ENCODE data around the gene REXO4. TPM values are rescaled to one million over a fixed set of nuclear protein-coding genes. Genes with fewer than 3 reads are reported as not detected.
"Not testable (repeated sequence)": the region's sequence is repeated elsewhere in the genome, so short reads cannot be mapped to it uniquely, and the experiment has no call there.

The REXO4 gene
- total RNA-seq, 1 donor from 2014 or later = 17.9 TPM

DNA sequence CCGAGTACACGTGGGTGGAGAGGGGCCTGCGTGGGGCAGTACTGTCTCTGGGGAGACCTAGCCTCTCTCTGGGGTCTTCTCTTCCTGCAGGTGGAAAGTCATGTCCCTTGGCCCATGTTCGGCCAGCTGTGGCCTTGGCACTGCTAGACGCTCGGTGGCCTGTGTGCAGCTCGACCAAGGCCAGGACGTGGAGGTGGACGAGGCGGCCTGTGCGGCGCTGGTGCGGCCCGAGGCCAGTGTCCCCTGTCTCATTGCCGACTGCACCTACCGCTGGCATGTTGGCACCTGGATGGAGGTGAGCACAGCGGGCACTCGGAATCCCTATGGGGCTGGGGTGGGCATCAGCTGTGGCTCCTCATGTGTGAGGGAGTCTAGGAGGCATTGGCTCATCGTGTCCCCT lies 36.5 kb upstream of the REXO4 start:
- TF ChIP-seq, protein P1, sequence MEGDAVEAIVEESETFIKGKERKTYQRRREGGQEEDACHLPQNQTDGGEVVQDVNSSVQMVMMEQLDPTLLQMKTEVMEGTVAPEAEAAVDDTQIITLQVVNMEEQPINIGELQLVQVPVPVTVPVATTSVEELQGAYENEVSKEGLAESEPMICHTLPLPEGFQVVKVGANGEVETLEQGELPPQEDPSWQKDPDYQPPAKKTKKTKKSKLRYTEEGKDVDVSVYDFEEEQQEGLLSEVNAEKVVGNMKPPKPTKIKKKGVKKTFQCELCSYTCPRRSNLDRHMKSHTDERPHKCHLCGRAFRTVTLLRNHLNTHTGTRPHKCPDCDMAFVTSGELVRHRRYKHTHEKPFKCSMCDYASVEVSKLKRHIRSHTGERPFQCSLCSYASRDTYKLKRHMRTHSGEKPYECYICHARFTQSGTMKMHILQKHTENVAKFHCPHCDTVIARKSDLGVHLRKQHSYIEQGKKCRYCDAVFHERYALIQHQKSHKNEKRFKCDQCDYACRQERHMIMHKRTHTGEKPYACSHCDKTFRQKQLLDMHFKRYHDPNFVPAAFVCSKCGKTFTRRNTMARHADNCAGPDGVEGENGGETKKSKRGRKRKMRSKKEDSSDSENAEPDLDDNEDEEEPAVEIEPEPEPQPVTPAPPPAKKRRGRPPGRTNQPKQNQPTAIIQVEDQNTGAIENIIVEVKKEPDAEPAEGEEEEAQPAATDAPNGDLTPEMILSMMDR (IDR thresholded peaks at IDR 0.05) = no peak
- TF ChIP-seq EZH2phosphoT487 (IDR thresholded peaks at IDR 0.05) = no peak
- TF ChIP-seq EZH2 (IDR thresholded peaks at IDR 0.05) = no peak
- Histone ChIP-seq H3K79me2 (ENCODE audit: low read depth) (no peaks in the 10 kb centered on the region), H3K27me3 (peaks cover 5% of the 10 kb centered on the region), H2AFZ (replicated peaks) (no peak overlapping the region), H3K9me3 (ENCODE audit: low read depth) (no peaks in the 10 kb centered on the region), H3K4me3 (no peak overlapping the region), H3K27ac (no peak overlapping the region), H3F3A (ENCODE audit: low read depth) (peaks cover 5% of the 10 kb centered on the region), H3K4me1 (peaks cover 5% of the 10 kb centered on the region), H3K4me2 (no peak overlapping the region), H3K36me3 (no peaks in the 10 kb centered on the region), H3K9ac (no peak overlapping the region), H4K20me1 (ENCODE audit: low read depth) (no peaks in the 10 kb centered on the region)
- H3K9me3 Mint-ChIP-seq = no peaks in the 10 kb centered on the region
- H3K4me3 Mint-ChIP-seq = no peak overlapping the region
- H3K36me3 Mint-ChIP-seq = no peaks in the 10 kb centered on the region
- no peak for DNase-seq (ENCODE audit: low spot score)
- H3K27ac Mint-ChIP-seq = peak overlapping the region; percentile 76
- H3K4me1 Mint-ChIP-seq = peaks cover 2% of the 10 kb centered on the region
- peaks cover 2% of the 10 kb centered on the region for H3K27me3 Mint-ChIP-seq (ENCODE audit: insufficient read depth, low read depth)

DNA sequence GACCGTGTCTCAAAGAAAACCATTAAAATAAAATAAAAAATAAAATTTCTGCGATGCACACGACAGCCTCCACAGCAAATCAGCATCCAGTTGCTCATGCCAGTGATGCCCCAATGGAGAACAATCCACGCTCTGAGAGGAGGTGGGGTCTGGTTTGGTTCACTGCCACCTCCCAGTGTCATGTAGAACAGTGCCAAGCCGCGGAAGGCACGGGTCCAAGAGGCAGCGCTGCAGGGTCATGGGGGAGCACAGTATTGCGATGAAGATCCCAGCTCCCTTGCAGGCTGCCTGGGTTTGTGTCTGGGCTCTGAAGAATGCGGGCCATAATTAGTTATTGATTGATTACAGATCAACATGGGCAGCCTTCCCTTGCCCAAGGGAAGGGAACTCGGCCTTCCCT lies 35.8 kb upstream of the REXO4 start:
- no peaks in the 10 kb centered on the region for H3F3A ChIP-seq (ENCODE audit: low read depth)
- no peaks in the 10 kb centered on the region for H3K36me3 Mint-ChIP-seq
- H3K4me3 ChIP-seq = no peak overlapping the region
- no peaks in the 10 kb centered on the region for H3K4me1 Mint-ChIP-seq
- no peaks in the 10 kb centered on the region for H3K9me3 Mint-ChIP-seq
- H3K36me3 ChIP-seq = no peaks in the 10 kb centered on the region
- H3K27ac Mint-ChIP-seq = no peak overlapping the region
- DNase-seq (ENCODE audit: low spot score) = no peak
- H4K20me1 ChIP-seq (ENCODE audit: low read depth) = no peaks in the 10 kb centered on the region
- H3K27me3 Mint-ChIP-seq (ENCODE audit: insufficient read depth, low read depth) = peaks cover 2% of the 10 kb centered on the region
- no peaks in the 10 kb centered on the region for H3K9me3 ChIP-seq (ENCODE audit: low read depth)
- no peak overlapping the region for H2AFZ ChIP-seq (replicated peaks)
- H3K4me1 ChIP-seq = no peaks in the 10 kb centered on the region
- TF ChIP-seq, protein P1 (IDR thresholded peaks at IDR 0.05) = no peak
- no peak for TF ChIP-seq EZH2 (IDR thresholded peaks at IDR 0.05)
- H3K79me2 ChIP-seq (ENCODE audit: low read depth) = no peaks in the 10 kb centered on the region
- no peak overlapping the region for H3K27ac ChIP-seq
- H3K27me3 ChIP-seq = peaks cover 2% of the 10 kb centered on the region
- no peak overlapping the region for H3K4me3 Mint-ChIP-seq
- no peak overlapping the region for H3K4me2 ChIP-seq
- H3K9ac ChIP-seq = no peak overlapping the region

DNA sequence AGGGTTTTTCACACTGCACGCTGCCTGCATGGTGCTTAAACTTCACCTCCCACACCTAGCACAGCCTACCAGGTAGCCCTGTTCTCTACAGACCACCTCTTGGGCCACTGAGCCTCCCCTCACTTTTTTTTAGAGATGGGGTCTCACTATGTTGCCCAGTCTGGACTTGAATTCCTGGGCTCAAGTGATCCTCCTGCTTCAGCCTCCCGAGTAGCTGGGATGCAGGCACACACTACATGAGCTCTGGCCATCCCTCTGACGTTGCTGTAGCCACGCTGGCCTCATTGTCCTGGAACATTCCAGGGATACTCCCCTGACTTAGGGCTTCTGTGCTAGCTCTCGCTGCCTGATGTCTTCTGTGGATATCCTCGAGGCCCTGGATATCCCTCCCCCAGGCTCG lies 34.8 kb upstream of the REXO4 start:
- no peaks in the 10 kb centered on the region for H3K9me3 ChIP-seq (ENCODE audit: low read depth)
- no peaks in the 10 kb centered on the region for H3K36me3 Mint-ChIP-seq

DNA sequence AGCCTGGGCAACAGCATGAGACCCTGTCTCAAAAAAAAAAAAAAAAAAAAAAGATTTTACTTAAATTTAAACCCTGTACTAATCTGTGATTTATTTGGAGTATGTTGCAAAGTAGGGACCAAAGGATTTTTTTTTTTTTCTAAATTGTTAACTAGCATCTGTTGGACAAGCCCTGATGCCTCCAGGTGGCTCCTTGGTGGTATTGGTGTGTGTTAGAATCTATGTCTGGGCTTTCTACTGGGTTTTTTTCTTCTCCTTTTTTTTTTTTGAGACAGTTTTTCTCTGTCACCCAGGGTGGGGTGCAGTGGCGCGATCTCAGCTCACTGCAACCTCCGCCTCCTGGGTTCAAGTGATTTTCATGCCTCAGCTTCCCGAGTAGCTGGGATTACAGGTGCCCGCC lies 34.1 kb upstream of the REXO4 start:
- not testable (repeated sequence) for H3K9me3 Mint-ChIP-seq

More for the DNA sequence above, 34.8 kb upstream of the REXO4 start:
- Histone ChIP-seq H3K4me3 (no peak overlapping the region), H3K27me3 (no peaks in the 10 kb centered on the region), H2AFZ (replicated peaks) (no peak overlapping the region), H3K36me3 (no peaks in the 10 kb centered on the region), H3K27ac (no peak overlapping the region), H3K9ac (no peak overlapping the region), H3K4me2 (no peak overlapping the region), H3K4me1 (no peaks in the 10 kb centered on the region), H3K79me2 (ENCODE audit: low read depth) (no peaks in the 10 kb centered on the region), H4K20me1 (ENCODE audit: low read depth) (no peaks in the 10 kb centered on the region), H3F3A (ENCODE audit: low read depth) (no peaks in the 10 kb centered on the region)
- Mint-ChIP-seq H3K27ac (no peak overlapping the region), H3K9me3 (no peaks in the 10 kb centered on the region), H3K4me1 (no peaks in the 10 kb centered on the region), H3K4me3 (no peak overlapping the region), H3K27me3 (ENCODE audit: insufficient read depth, low read depth) (peaks cover 7% of the 10 kb centered on the region)
- DNase-seq (ENCODE audit: low spot score) = no peak
- TF ChIP-seq, protein P1 (IDR thresholded peaks at IDR 0.05) = no peak
- TF ChIP-seq EZH2phosphoT487 (IDR thresholded peaks at IDR 0.05) = no peak
- no peak for TF ChIP-seq EZH2 (IDR thresholded peaks at IDR 0.05)

More for the DNA sequence above, 34.1 kb upstream of the REXO4 start:
- H3K4me2 ChIP-seq; H3K27me3 Mint-ChIP-seq (ENCODE audit: insufficient read depth, low read depth); H3K27me3 ChIP-seq; DNase-seq (ENCODE audit: low spot score); H3F3A ChIP-seq (ENCODE audit: low read depth); H3K9me3 ChIP-seq (ENCODE audit: low read depth); H3K4me3 Mint-ChIP-seq; H3K4me1 Mint-ChIP-seq; H4K20me1 ChIP-seq (ENCODE audit: low read depth); H3K4me1 ChIP-seq; H3K36me3 ChIP-seq; H2AFZ ChIP-seq (replicated peaks); H3K9ac ChIP-seq; H3K27ac Mint-ChIP-seq; H3K27ac ChIP-seq; H3K79me2 ChIP-seq (ENCODE audit: low read depth); H3K36me3 Mint-ChIP-seq; H3K4me3 ChIP-seq: not testable (repeated sequence)

Measured in neural progenitor cell (in vitro differentiated cells).